Hematopoietic multipotent progenitor cell (in vitro differentiated cells): Measurements from ENCODE around the gene GARIN1A. TPM values are rescaled to one million over a fixed set of nuclear protein-coding genes. Genes with fewer than 3 reads are reported as not detected.
"Not testable (repeated sequence)": the region's sequence is repeated elsewhere in the genome, so short reads cannot be mapped to it uniquely, and the experiment has no call there.

Experiments used
- DNase-seq, 3 donors: peaks; one replicate each; pipeline ENCODE4 v3.0.0-alpha.2; 2011 to 2015; ENCODE audit warnings: low read depth in 2 of 3, low spot score in 2 of 3
- total RNA-seq: library from RNA; depleted of rRNA; stranded (reverse); fragments of >200 nt; gene quantifications from one replicate; pipeline ENCODE4 v1.2.3, GENCODE V29; 2012

The GARIN1A gene
- total RNA-seq, 1 donor: 0.27 TPM

DNA sequence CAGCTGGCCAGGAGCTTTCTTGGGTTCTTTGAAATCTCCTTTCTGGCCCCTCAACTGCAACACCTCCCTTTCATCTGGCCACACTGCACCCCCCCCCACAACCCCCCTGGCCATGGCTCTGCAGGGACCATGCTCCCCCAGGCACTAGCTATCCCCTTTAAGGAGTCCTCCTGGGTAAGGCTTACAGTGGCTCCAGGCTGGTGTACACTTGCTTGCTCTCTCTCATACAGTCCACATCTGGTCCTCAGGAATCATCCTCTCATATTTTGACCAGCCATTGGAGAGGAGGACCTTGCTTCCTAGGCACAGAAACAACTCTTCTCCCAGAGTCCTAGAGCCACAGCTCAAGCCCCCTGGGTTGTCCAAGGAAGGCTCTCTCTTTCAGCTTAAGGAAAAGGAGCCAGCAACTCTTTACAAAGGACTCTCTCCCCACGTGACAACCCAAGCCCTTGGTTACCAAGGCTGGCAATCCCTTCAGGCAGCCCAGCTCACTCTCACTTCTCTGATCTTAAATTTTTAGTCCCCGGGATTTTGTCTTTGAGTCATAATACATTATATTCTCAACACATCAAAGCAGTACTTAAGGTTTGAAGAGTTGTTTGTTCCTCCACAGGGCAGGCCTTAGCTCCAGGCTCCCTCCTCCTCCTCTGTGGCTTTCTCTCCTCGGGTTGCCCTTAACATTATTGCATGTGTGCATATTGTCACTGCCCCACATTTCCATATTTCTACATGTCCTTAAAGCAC is 9.9 kb downstream of the GARIN1A start:
- DNase-seq: no peak

DNA sequence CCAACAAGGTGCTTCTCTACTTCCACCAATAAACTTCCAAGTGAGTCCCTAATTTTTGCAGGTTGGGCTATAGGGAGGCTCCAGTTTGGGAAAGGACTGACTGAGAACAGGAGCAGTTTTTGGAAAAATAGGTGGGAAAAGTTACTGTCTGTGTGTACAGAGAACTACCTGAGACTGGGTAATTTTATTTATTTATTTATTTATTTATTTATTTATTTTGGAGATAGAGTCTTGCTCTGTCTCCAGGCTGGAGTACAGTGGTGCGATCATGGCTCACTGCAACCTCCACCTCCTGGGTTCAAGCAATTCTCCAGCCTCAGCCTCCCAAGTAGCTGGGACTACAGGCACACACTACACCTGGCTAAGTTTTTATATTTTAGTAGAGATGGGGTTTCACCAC is 11.2 kb downstream of the GARIN1A start:
- DNase-seq: not testable (repeated sequence)

DNA sequence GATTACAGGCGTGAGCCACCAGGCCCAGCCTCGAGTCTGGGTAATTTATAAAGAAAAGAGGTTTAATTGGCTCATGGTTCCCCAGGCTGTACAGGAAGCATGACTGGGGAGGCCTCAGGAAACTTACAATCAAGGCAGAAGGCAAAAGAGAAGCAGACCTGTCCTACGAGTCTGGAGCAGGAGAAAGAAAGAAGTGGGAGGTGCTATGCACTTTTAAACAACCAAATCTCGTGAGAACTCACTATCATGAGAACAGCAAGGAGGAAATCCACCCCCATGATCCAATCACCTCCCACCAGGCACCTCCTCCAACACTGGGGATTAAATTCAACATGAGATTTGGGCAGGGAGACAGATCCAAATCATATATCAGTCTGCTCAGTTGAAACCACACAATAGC is 11.6 kb downstream of the GARIN1A start:
- DNase-seq: not testable (repeated sequence)

- no peak for DNase-seq
Observed at GRCh38 chr7:128687131-128687530, 15.0 kb downstream of the GARIN1A start.

DNA sequence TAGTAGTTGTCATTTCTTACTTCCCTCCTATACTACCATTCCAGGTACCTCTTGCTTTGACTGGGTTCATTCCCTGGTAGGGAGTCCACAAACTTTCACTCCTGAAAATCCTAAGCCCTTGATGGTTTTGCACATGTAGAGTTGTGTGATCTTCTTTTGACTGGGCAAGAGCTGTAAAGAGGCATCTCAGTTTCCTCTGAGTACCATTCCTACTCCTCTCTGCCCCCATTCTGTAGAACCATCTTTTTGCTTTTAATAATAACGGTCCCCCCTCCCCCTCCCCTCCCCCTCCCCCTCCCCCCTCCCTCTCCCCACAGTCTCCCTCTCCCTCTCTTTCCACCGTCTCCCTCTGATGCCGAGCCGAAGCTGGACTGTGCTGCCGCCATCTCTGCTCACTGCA is 16.4 kb downstream of the GARIN1A start:
- DNase-seq: no peak

- not testable (repeated sequence) for DNase-seq
Observed at GRCh38 chr7:128689161-128689935, 17.3 kb downstream of the GARIN1A start.

DNA sequence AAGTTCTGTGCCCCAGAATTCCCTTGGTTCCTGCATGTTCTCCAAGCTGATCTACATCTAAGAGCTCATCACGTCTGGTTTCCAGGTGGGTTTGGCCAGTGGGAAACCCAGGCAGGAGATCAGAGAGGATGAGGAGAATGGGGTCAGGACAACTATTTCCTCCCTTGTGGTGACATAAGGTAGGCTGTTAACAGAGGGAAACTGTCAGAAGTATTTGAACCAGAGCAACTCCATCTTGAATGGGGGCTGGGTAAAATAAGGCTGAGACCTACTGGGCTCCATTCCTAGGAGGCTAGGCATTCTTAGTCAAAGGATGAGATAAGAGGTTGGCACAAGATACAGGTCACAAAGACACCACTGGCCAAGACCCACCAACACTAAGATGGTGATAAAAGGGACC is 19.1 kb downstream of the GARIN1A start:
- DNase-seq: no peak

DNA sequence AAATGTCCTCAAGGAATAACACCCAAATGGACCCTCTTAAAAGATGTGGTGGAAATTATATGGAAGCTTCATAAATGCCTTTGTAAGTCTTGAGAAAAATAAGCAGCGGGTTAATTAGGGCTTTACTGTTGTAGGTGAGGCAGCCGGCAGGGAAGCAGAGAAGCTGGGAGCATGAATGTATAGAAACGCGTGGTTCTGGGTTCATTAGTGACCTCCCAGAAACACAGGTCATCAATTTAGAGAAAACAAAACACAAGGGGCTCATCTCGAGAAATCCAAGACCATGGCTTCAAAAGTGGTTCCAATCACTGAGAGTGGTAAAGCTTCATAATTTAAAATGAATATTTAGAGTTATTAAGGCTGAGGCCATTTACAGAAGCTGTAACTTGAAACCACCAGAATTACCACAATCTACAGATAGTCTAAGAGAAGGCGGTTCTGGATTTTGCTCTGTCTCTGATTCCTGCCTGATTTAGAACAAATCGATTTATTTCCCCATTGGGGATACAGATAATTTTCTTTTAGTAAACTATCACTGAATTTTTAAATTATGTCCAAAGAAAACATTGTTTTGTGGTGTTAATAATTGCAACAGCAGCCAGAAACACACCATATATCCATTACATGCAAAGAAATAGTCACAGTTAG is 20.7 kb downstream of the GARIN1A start:
- DNase-seq: no peak

DNA sequence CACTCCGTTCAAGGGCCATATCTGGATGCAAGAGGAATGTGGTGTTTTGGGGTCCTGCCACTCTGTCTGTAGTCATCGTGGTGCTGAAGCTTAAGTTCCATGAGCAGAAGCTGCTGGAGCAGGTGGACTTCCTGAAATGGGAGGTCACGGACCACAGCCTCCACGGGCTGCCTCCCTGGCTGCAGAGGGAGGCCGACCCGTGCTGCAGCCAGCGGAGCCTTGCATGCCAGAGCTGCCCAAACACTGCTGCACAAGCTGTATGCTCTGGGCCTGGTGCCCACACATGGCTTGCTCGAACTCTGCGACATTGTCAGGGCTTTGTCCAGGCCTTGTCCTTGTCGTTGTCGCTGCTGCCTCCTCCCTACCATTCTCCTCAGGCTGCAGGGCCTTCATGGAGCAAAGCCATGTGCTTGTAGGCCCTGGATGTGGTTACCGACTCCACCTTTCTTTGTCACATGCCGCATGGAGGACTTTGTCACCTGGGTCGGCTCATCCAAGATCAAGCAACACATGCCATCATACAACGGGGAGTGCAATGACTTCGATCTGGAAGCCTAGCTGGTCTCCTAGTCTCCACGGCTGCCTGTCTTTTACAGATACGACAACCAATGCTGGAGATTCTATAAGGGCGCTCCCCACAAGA is 21.4 kb downstream of the GARIN1A start:
- DNase-seq: no peak

DNA sequence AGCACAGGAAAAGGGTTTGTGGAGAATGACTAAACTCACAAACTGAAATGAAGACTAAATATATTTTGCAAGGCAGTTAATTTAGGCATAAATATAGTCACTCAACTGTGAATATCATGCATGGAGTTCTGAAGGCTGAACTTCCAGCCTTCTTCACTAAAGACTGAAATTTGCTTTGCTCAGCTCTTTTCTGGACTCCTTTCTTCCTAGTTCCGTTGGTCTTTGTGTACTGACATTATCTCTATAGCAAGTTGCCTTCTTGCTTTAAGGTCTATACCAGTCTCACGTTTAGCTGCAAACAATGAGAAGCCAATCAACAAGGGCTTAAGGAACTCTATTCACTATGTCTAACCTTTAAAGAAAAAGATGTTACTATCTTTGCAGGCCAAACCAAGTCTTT is 22.6 kb downstream of the GARIN1A start:
- no peak for DNase-seq

DNA sequence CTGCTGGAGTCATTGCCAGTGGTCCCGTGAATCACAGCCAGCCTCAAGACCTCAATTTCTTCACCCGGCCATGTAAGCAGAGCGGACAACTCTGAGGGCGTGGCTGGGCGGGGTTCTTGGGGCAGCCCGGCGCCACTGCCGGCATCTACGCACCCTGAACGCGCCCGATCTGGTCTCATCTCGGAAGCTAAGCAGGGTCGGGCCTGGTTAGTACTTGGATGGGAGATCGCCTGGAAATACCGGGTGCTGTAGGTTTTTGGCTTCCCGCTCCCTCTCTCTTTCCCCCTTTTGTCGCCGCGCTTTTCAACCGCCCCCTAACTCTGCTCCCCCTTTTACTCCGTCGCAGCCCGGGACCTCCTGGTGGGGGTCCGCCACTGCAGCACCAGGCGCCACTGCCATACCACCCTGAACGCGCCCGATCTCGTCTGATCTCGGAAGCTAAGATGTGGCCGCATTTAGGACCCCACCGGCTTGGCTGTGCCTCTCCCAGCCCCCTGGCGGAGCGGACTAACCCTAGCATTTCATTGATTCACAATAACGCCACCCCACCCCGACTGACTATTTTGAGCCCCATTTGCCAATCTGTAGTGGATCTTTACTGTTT is 25.3 kb downstream of the GARIN1A start:
- peak in 2 of 3 donors; percentile 69 to 71 for DNase-seq

GRCh38 chr7:128699196-128699712 is 27.2 kb downstream of the GARIN1A start:
- no peak for DNase-seq

DNA sequence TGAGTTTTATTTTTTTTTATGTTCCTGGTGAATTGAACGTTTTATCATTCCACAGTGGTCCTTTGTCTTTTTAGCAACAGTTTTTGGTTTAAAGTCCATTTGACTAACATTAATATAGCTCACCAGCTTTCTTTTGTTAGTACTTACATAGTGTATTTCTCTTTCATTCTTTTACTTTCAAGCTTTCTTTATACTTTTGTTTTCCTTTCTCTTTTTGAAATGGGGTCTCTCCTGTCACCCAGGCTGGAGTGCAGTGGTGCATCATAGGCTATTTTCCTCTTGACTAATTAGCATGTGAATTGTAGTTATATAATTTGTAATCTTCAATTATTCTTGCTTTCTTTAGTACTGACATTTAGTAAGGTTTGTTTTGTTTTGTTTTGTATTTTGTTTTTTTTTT is 27.8 kb downstream of the GARIN1A start:
- no peak for DNase-seq

DNA sequence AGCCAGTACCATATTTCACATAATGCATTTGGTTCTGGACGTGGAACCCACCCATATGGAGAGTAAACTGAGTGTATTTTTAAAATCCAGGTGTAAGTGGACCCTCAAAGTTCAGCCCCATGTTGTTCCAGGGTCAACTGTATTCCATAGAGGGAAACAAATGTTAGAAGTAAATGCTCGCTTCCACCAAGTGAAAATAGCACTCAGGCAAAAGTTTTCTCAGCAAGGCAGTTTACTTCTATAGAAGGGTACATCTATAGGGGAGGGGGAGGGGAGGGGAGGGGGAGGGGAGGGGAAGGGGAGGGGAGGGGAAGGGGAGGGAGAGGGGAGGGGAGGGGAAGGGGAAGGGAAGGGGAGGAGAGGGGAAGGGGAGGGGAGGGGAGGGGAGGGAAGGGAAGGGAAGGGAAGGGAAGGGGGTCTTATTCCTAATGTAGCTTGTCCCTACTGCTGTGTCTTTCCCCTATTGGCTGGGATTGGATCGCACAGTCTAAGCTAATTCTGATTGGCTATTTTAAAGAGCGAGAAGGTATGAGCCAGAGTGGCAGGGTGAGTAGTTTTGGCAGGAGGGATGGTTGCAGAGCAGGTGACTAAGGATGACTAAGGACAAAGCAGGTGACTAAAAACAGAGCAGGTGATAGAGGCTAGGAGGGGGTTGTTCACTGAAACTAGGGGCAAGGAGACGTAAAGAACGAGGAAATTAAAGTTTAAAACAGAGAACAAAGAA is 29.1 kb downstream of the GARIN1A start:
- DNase-seq: no peak

- DNase-seq: no peak
Observed at GRCh38 chr7:128703609-128704241, 31.6 kb downstream of the GARIN1A start.

GRCh38 chr7:128705891-128706333 is 33.8 kb downstream of the GARIN1A start:
- DNase-seq: peak in 1 of 3 donors; percentile 16

DNA sequence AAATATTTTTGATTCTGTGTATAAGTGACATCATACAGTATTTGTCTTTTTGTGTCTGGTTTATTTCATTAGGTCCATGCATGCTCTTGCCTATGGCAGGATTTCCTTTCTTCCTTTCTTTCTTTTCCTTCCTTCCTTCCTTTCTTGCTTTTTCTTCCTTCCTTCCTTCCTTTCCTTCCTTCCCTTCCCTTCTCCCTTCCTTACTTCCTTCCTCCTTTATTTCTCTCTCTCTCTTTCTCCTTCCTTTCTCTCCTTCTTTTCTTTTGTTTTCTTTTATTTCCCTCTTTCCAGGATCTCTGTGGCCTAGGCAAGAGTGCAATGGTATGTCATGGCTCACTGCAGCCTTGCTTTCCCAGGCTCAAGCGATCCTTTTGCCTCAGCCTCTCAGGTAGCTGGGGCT is 35.7 kb downstream of the GARIN1A start:
- no peak for DNase-seq

DNA sequence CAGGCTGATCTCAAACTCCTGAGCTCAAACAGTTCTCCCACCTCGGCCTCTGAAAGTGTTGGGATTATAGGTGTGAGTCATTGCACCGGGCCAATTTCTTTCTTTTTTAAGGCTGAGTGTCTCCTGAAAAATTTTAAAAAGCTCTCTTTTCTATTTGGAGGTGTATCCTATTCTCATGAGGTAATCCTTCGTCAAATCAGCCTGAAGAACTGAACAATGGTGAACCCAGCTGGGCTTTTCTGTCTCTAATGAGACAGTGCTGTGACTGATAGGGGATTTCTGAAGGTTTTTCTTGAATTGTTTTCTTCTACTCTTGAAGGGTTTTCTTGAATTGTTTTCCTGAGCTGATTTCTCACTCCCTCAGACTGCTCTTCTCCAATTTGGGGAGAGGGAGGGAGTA is 36.1 kb downstream of the GARIN1A start:
- no peak for DNase-seq

GRCh38 chr7:128708824-128709223 is 36.7 kb downstream of the GARIN1A start:
- no peak for DNase-seq
